Measurements from ENCODE around the gene SELENOS. TPM values are rescaled to one million over a fixed set of nuclear protein-coding genes. Genes with fewer than 3 reads are reported as not detected.

SELENOS gene
- total and polyA plus RNA-seq, 2 donors (not counting 3 experiments of a cell fraction or from before 2014, with no cell fraction given): 70.4 to 101 TPM

DNA sequence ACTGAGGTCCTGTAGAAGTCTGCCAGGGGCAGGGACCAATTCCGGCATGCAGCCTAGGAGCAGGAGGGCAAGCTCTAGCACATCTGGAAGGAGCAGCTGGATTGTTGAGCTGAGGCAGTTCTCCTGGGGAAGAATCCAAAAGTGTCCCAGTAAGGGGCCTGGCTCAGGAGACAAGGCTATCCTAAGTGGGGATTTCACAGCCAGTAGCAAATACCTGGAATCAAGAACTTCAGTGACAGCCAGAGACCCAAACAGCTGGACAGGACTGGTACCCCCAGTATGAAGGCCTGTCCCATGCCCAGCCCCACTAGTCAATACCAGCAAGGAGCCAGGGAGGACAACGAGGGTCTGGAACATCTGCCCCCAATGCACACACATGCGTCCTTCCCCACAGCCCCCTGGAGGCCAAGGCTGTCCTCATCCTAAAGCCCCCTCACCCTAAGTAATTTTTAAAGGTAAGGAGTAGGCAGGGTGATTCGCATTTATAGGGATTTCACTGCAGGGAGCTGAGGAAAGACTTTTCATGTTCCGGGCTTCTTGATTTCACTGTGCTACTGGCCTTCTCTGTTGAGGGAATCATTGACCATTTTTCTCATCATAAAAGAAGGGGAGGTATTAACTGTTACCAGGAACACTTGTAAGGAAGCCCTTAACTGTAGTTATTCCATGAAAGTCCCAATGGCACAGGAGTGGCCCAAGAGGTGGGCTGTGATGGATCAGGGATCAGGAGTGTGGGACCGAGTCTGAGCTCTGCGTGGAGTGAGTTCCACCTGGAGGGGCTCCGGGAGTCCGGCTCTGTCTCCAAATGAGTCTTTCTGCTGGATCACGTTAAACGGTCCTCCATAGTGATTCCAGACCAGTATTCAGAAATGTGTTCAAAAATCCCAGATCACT, 22.9 kb downstream of the SELENOS start:
- ChIA-PET POLR2A (no interaction called here), CTCF (interaction anchor here (1.4 to 2.6 kb wide), 9 partner anchors 8 to 245 kb away, joined by 3 to 14 read pairs (median 7); no protein-coding TSS in a partner anchor)
- dilution Hi-C loops (cut with MboI; ENCODE audit: extremely low pct_ligation_motif_present, low sequenced_read_pairs) (no loop called here), intact Hi-C loops (cut with micrococcal nuclease) (loop anchor here (5.0 to 10.0 kb wide), 2 partner anchors 182 to 650 kb away; partner anchors contain the start of genes ASB7 and LINS1)
- TF ChIP-seq EZH2 (IDR thresholded peaks at IDR 0.05; ENCODE audit: borderline replicate concordance, low read depth, low read length, severe bottlenecking): no peak
- no peak for TF ChIP-seq FOS (IDR thresholded peaks at IDR 0.05; ENCODE audit: borderline replicate concordance, insufficient read depth, low read length)
- no peak overlapping the region for H3K9ac ChIP-seq (replicated peaks; ENCODE audit: extremely low read depth, insufficient read depth, low read length)
- BruUV-seq (replicated peaks): no TSS peak
- no peak overlapping the region for H3K4me3 ChIP-seq (replicated peaks in 1 of 3; ENCODE audit: insufficient read depth in 1 of 3, low read depth in 1 of 3, low read length in 3 of 3)
- FAIRE-seq (no peak), DNase-seq (ENCODE audit: low read depth, low spot score) (no peak)
- H3K9me3 ChIP-seq (replicated peaks; ENCODE audit: control insufficient read depth, insufficient read depth, low read length): no peaks in the 10 kb centered on the region
- no peaks in the 10 kb centered on the region for H3K9me1 ChIP-seq (replicated peaks; ENCODE audit: control insufficient read depth, extremely low read depth, insufficient read depth, low read length)
- H3K36me3 ChIP-seq (ENCODE audit: control insufficient read depth in 2 of 2, extremely low read depth in 1 of 2, insufficient read depth in 2 of 2, low read length in 2 of 2): no peaks in the 10 kb centered on the region
- H2AFZ ChIP-seq (ENCODE audit: low read depth, low read length): no peak overlapping the region
- peaks cover 17% of the 10 kb centered on the region for H3K79me2 ChIP-seq (ENCODE audit: control insufficient read depth, insufficient read depth, low read length)
- no peaks in the 10 kb centered on the region for H3K27me3 ChIP-seq (ENCODE audit: control insufficient read depth in 2 of 2, insufficient read depth in 2 of 2, low read length in 2 of 2)
- H3K4me1 ChIP-seq (ENCODE audit: control insufficient read depth, extremely low read depth, insufficient read depth, low read length): peaks cover 26% of the 10 kb centered on the region
- H3K27ac ChIP-seq (ENCODE audit: insufficient read depth, low read depth, low read length): no peak overlapping the region
- H3K4me2 ChIP-seq (ENCODE audit: insufficient read depth, low read length): no peak overlapping the region
- H4K20me1 ChIP-seq (replicated peaks; ENCODE audit: control insufficient read depth, extremely low read depth, insufficient read depth, low read length): no peaks in the 10 kb centered on the region

DNA sequence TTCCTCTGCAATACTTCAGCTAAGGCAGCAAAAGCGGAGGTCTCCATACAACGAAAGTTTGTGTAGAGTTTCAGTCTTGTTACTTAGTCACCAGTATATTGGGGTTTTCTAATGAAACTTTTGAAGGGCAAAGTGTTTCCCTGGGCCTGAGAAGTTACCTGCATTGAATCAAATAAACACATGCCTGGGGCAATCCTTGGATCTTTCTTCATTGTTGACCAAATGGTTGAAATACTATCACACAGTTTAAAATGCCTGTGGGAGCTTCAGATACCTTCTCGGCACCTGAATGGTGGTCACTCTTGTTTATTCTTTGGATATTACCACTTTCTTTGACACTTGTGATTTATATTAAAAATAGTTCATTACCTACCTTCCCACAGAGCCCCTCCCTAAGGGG, 24.4 kb downstream of the SELENOS start:
- Histone ChIP-seq H3K4me2 (ENCODE audit: insufficient read depth, low read length) (peak overlapping the region; percentile 82), H3K79me2 (ENCODE audit: control insufficient read depth, insufficient read depth, low read length) (peaks cover 31% of the 10 kb centered on the region), H3K27me3 (ENCODE audit: control insufficient read depth in 2 of 2, insufficient read depth in 2 of 2, low read length in 2 of 2) (no peaks in the 10 kb centered on the region), H3K4me1 (ENCODE audit: control insufficient read depth, extremely low read depth, insufficient read depth, low read length) (peaks cover 26% of the 10 kb centered on the region), H3K27ac (ENCODE audit: insufficient read depth, low read depth, low read length) (peak overlapping the region; percentile 70), H4K20me1 (replicated peaks; ENCODE audit: control insufficient read depth, extremely low read depth, insufficient read depth, low read length) (no peaks in the 10 kb centered on the region), H3K36me3 (ENCODE audit: control insufficient read depth in 2 of 2, extremely low read depth in 1 of 2, insufficient read depth in 2 of 2, low read length in 2 of 2) (no peaks in the 10 kb centered on the region), H3K9me1 (replicated peaks; ENCODE audit: control insufficient read depth, extremely low read depth, insufficient read depth, low read length) (no peaks in the 10 kb centered on the region), H2AFZ (ENCODE audit: low read depth, low read length) (peak overlapping the region; percentile 86), H3K9me3 (replicated peaks; ENCODE audit: control insufficient read depth, insufficient read depth, low read length) (no peaks in the 10 kb centered on the region), H3K9ac (replicated peaks; ENCODE audit: extremely low read depth, insufficient read depth, low read length) (peak overlapping the region; percentile 59), H3K4me3 (replicated peaks in 1 of 3; ENCODE audit: insufficient read depth in 1 of 3, low read depth in 1 of 3, low read length in 3 of 3) (peak overlapping the region; percentile 53 to 86 (median 68))
- DNase-seq (ENCODE audit: low read depth, low spot score) (no peak), FAIRE-seq (no peak)
- intact Hi-C loops (cut with micrococcal nuclease) (loop anchor here (1.0 to 10.0 kb wide), 4 partner anchors 70 to 648 kb away; partner anchors contain the start of genes ASB7 and LINS1), dilution Hi-C loops (cut with MboI; ENCODE audit: extremely low pct_ligation_motif_present, low sequenced_read_pairs) (no loop called here)
- no TSS peak for BruUV-seq (replicated peaks)
- ChIA-PET CTCF (interaction anchor here (1.0 to 1.9 kb wide), 5 partner anchors 9 to 232 kb away, joined by 3 to 14 read pairs (median 7); no protein-coding TSS in a partner anchor), POLR2A (interaction anchor here (1.2 kb wide), 2 partner anchors 76 to 86 kb away, joined by 4 to 6 read pairs; no protein-coding TSS in a partner anchor)
- TF ChIP-seq MYC (IDR thresholded peaks at IDR 0.05; ENCODE audit: low read depth, low read length) (no peak), POLR2AphosphoS5 (IDR thresholded peaks at IDR 0.05; ENCODE audit: insufficient read depth, low read depth, low read length) (no peak), EZH2 (IDR thresholded peaks at IDR 0.05; ENCODE audit: borderline replicate concordance, low read depth, low read length, severe bottlenecking) (no peak), GATA2 (IDR thresholded peaks at IDR 0.05; ENCODE audit: insufficient read depth, insufficient read length, low read depth, low read length) (no peak), JUN (IDR thresholded peaks at IDR 0.05; ENCODE audit: borderline replicate concordance, insufficient read depth, insufficient read length, low read depth) (no peak), FOS (IDR thresholded peaks at IDR 0.05; ENCODE audit: borderline replicate concordance, insufficient read depth, low read length) (no peak), POLR2A (IDR thresholded peaks at IDR 0.05; ENCODE audit: low read depth, low read length) (no peak)
- TF ChIP-seq, protein P1, sequence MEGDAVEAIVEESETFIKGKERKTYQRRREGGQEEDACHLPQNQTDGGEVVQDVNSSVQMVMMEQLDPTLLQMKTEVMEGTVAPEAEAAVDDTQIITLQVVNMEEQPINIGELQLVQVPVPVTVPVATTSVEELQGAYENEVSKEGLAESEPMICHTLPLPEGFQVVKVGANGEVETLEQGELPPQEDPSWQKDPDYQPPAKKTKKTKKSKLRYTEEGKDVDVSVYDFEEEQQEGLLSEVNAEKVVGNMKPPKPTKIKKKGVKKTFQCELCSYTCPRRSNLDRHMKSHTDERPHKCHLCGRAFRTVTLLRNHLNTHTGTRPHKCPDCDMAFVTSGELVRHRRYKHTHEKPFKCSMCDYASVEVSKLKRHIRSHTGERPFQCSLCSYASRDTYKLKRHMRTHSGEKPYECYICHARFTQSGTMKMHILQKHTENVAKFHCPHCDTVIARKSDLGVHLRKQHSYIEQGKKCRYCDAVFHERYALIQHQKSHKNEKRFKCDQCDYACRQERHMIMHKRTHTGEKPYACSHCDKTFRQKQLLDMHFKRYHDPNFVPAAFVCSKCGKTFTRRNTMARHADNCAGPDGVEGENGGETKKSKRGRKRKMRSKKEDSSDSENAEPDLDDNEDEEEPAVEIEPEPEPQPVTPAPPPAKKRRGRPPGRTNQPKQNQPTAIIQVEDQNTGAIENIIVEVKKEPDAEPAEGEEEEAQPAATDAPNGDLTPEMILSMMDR (IDR thresholded peaks at IDR 0.05; ENCODE audit: extremely low read depth in 1 of 2, insufficient read depth in 1 of 2, low read depth in 1 of 2, low read length in 2 of 2): no peak
- TF ChIP-seq, protein P2, sequence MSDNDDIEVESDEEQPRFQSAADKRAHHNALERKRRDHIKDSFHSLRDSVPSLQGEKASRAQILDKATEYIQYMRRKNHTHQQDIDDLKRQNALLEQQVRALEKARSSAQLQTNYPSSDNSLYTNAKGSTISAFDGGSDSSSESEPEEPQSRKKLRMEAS (IDR thresholded peaks at IDR 0.05; ENCODE audit: insufficient read depth, insufficient read length): no peak
